GM12872 (cell line): Measurements from ENCODE around the gene PDXK.

Experiments used
- CTCF ChIP-seq: IDR thresholded peaks from 3 replicates; pipeline ENCODE4 v1.5.1; 2011; ENCODE audit warnings: low read depth, mild to moderate bottlenecking, low read length, moderate library complexity; ENCODE audit not compliant: insufficient read depth

Gene PDXK

GRCh38 chr21:43811262-43812105, 92.6 kb downstream of the PDXK start:
- TF ChIP-seq CTCF, result no peak
